ENCODE measurements around the gene TRAPPC6A. TPM values are rescaled to one million over a fixed set of nuclear protein-coding genes. Genes with fewer than 3 reads are reported as not detected.

The TRAPPC6A gene
- total and polyA plus RNA-seq, 9 of the 15 experiments (the other 6 are each of a cell fraction or from before 2014, with no cell fraction given): 0.82 to 23.6 (median 11.6) TPM

DNA sequence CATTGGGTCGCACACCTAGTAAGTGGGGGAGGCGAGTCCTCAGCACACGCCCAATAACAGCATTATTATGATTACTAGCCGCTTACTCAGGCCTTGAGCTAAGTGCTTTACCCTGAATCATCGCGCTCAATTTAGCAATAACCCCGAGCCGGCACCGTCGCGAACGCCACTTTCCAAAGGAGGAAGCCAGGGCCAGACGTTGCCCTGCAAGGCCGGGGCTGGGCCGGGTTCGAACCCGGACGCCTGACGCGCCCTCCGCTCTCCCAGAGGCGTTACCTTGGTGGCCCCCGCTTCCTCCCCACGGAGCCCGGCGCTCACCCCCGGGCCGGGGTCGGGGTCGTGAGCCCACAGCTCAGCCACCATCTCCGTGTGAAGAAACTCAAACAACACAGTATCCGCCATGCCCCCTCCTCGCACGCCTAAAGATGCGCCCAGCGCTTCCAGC lies at the start of gene TRAPPC6A (continued):
- TF ChIP-seq RERE (CRISPR knock-in tag; IDR thresholded peaks at IDR 0.05; ENCODE audit: borderline replicate concordance): no peak
- TF ChIP-seq, protein P1, sequence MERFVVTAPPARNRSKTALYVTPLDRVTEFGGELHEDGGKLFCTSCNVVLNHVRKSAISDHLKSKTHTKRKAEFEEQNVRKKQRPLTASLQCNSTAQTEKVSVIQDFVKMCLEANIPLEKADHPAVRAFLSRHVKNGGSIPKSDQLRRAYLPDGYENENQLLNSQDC (CRISPR knock-in tag; IDR thresholded peaks at IDR 0.05): no peak
- no peak for TF ChIP-seq ZNF695 (CRISPR knock-in tag; IDR thresholded peaks at IDR 0.05)
- no peak for TF ChIP-seq BMI1 (IDR thresholded peaks at IDR 0.05; ENCODE audit: low read length)
- TF ChIP-seq CAMTA2 (CRISPR knock-in tag; conservative IDR thresholded peaks at IDR 0.05): no peak
- TF ChIP-seq CEBPG (CRISPR knock-in tag; IDR thresholded peaks at IDR 0.05): no peak
- no peak for TF ChIP-seq CEBPG (tag; conservative IDR thresholded peaks at IDR 0.05 in 1 of 2, IDR thresholded peaks at IDR 0.05 in 1 of 2)
- TF ChIP-seq SRSF7 (optimal IDR thresholded peaks at IDR 0.05; ENCODE audit: low read depth, low read length): no peak
- no peak for TF ChIP-seq ZBTB33 (CRISPR knock-in tag; IDR thresholded peaks at IDR 0.05)
- peak; percentile 34; the same call in 1 of the 2 replicates for TF ChIP-seq FOSL1 (tag; conservative IDR thresholded peaks at IDR 0.05)
- no peak for TF ChIP-seq PCBP2 (IDR thresholded peaks at IDR 0.05; ENCODE audit: low read depth, low read length, poor library complexity, severe bottlenecking)
- TF ChIP-seq KAT7 (CRISPR knock-in tag; IDR thresholded peaks at IDR 0.05; ENCODE audit: borderline replicate concordance): peak; percentile 54; the same call in 1 of the 2 replicates
- TF ChIP-seq BRF1 (IDR thresholded peaks at IDR 0.05; ENCODE audit: borderline replicate concordance, extremely low read depth, insufficient read length): no peak
- TF ChIP-seq CHCHD3 (CRISPR knock-in tag; IDR thresholded peaks at IDR 0.05): no peak
- no peak for TF ChIP-seq RBM14 (IDR thresholded peaks at IDR 0.05; ENCODE audit: borderline replicate concordance, insufficient read depth, low read depth, low read length)
- no peak for TF ChIP-seq ZNF780A (CRISPR knock-in tag; IDR thresholded peaks at IDR 0.05)
- TF ChIP-seq HDAC3 (IDR thresholded peaks at IDR 0.05; ENCODE audit: borderline replicate concordance, partially characterized antibody): no peak
- TF ChIP-seq MEF2A (IDR thresholded peaks at IDR 0.05; ENCODE audit: control insufficient read depth, low read depth, low read length): no peak
- TF ChIP-seq RB1 (IDR thresholded peaks at IDR 0.05; ENCODE audit: low read depth): no peak; the same call in 1 of the 2 replicates
- no peak for TF ChIP-seq SRF (CRISPR knock-in tag; IDR thresholded peaks at IDR 0.05)
- TF ChIP-seq ZNF444 (CRISPR knock-in tag; IDR thresholded peaks at IDR 0.05): no peak

Measured in K562 (cell line).